Breast epithelium (tissue), 3 donors: ENCODE data around the gene SATB1.

Experiments
- CTCF ChIP-seq, 3 donors: fragments of 450-650 bp; IDR thresholded peaks; one replicate each; pipeline ENCODE4 v1.5.1; 2016 to 2017; ENCODE audit warnings: antibody characterized with exemption in 3 of 3, mild to moderate bottlenecking in 3 of 3, moderate library complexity in 3 of 3
- POLR2A ChIP-seq: fragments of 450-650 bp; IDR thresholded peaks from one replicate; pipeline ENCODE4 v1.6.1; 2016; ENCODE audit warnings: antibody characterized with exemption, mild to moderate bottlenecking, moderate library complexity
- POLR2AphosphoS5 ChIP-seq, 3 donors: sonication (generic); formaldehyde crosslinking; IDR thresholded peaks; one replicate each; pipeline ENCODE4 v1.6.1; 2017; ENCODE audit warnings: antibody characterized with exemption in 3 of 3

- TF ChIP-seq CTCF (IDR thresholded peaks at IDR 0.05): no peak
- TF ChIP-seq POLR2AphosphoS5 (IDR thresholded peaks at IDR 0.05): no peak
- TF ChIP-seq POLR2A: no peak
Measured at GRCh38 chr3:18393906-18394305, 31.2 kb downstream of the SATB1 start.
